ENCODE measurements around the gene PMP22.

PMP22 gene

DNA sequence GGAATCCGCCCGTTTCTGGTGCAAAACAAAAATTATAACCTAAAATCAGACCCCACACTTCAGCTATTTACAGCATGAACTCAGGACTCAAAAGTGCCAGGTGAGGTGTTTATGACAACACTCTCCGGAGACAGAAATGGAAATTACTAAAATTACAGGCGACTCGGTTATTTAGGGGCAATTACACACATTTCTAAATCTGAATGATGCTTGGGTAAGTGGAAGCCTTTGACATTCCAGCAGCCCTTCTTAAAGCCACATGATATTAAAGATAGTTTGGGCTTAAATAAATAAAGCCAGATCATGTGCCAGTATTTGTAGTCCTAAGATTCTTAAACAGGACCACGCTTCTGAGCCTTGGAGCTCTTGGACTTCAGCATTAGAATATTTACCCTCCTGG, 36.7 kb upstream of the PMP22 start:
- Histone ChIP-seq H3K27me3 (ENCODE audit: low read depth, low read length) (no peaks in the 10 kb centered on the region), H3K9me3 (ENCODE audit: insufficient read depth, low read length) (no peaks in the 10 kb centered on the region), H3K9ac (ENCODE audit: low read length) (no peak overlapping the region), H4K20me1 (ENCODE audit: insufficient read depth, low read length) (no peaks in the 10 kb centered on the region), H3K79me2 (ENCODE audit: low read length) (no peaks in the 10 kb centered on the region), H3K4me3 (ENCODE audit: low read length) (no peak overlapping the region), H2AFZ (ENCODE audit: low read depth, low read length) (no peak overlapping the region), H3K36me3 (replicated peaks; ENCODE audit: low read depth, low read length) (no peaks in the 10 kb centered on the region), H3K4me2 (ENCODE audit: low read length) (no peak overlapping the region), H3K27ac (ENCODE audit: low read length) (no peak overlapping the region), H3K4me1 (ENCODE audit: low read length) (no peaks in the 10 kb centered on the region)
- no peak for TF ChIP-seq EZH2phosphoT487 (IDR thresholded peaks at IDR 0.05; ENCODE audit: low read depth)
- TF ChIP-seq, protein P1, sequence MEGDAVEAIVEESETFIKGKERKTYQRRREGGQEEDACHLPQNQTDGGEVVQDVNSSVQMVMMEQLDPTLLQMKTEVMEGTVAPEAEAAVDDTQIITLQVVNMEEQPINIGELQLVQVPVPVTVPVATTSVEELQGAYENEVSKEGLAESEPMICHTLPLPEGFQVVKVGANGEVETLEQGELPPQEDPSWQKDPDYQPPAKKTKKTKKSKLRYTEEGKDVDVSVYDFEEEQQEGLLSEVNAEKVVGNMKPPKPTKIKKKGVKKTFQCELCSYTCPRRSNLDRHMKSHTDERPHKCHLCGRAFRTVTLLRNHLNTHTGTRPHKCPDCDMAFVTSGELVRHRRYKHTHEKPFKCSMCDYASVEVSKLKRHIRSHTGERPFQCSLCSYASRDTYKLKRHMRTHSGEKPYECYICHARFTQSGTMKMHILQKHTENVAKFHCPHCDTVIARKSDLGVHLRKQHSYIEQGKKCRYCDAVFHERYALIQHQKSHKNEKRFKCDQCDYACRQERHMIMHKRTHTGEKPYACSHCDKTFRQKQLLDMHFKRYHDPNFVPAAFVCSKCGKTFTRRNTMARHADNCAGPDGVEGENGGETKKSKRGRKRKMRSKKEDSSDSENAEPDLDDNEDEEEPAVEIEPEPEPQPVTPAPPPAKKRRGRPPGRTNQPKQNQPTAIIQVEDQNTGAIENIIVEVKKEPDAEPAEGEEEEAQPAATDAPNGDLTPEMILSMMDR (IDR thresholded peaks at IDR 0.05; ENCODE audit: low read depth, low read length) = no peak

DNA sequence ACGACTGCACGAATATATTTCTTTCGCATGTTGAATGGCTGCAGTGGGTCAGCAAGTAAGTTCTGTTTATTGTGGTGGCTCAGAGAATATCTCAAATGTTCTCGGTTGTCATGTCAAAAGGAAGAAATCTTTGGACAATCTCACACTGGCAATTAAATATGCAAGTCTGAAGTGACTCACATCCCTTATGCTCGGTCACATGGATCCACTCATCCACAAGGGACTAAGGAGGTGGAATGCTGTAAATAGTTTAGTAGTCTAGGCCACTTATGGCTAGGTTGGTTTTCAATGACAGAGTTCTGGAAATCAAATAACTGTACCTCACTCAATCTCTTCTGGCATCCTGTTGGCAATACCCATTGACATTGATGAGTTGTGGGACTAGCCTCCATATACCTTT, 33.0 kb upstream of the PMP22 start:
- no peaks in the 10 kb centered on the region for H3K9me3 ChIP-seq (ENCODE audit: insufficient read depth, low read length)
- no peaks in the 10 kb centered on the region for H4K20me1 ChIP-seq (ENCODE audit: insufficient read depth, low read length)
- H3K79me2 ChIP-seq (ENCODE audit: low read length) = no peaks in the 10 kb centered on the region
- H3K9ac ChIP-seq (ENCODE audit: low read length) = no peak overlapping the region
- TF ChIP-seq EZH2phosphoT487 (IDR thresholded peaks at IDR 0.05; ENCODE audit: low read depth) = no peak
- TF ChIP-seq, protein P1 (IDR thresholded peaks at IDR 0.05; ENCODE audit: low read depth, low read length) = no peak
- no peaks in the 10 kb centered on the region for H3K4me1 ChIP-seq (ENCODE audit: low read length)
- H3K36me3 ChIP-seq (replicated peaks; ENCODE audit: low read depth, low read length) = no peaks in the 10 kb centered on the region
- no peak overlapping the region for H3K27ac ChIP-seq (ENCODE audit: low read length)
- H3K27me3 ChIP-seq (ENCODE audit: low read depth, low read length) = no peaks in the 10 kb centered on the region
- no peak overlapping the region for H3K4me2 ChIP-seq (ENCODE audit: low read length)
- H2AFZ ChIP-seq (ENCODE audit: low read depth, low read length) = no peak overlapping the region
- no peak overlapping the region for H3K4me3 ChIP-seq (ENCODE audit: low read length)

DNA sequence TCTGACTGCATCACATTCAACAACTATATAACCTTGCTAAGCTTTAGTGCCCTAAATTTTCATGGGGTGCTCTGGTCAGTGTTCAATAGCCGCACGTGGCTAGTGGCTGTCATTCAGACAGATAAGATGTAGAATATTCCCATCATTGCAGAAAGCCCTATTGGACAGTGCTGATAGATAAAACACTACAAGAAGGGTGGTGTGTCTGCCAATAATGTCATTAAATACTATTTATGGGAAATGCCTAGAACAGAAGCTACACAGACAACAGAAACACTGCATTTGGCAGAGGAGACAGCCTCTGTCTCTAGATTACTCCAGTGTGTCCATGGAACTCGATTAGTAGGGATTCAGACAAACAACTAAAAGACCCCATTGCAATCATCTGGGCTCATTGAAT, 28.4 kb upstream of the PMP22 start:
- TF ChIP-seq, protein P1 (IDR thresholded peaks at IDR 0.05; ENCODE audit: low read depth, low read length) = no peak
- no peak for TF ChIP-seq EZH2phosphoT487 (IDR thresholded peaks at IDR 0.05; ENCODE audit: low read depth)
- Histone ChIP-seq H3K4me1 (ENCODE audit: low read length) (no peaks in the 10 kb centered on the region), H3K27me3 (ENCODE audit: low read depth, low read length) (no peaks in the 10 kb centered on the region), H3K36me3 (replicated peaks; ENCODE audit: low read depth, low read length) (no peaks in the 10 kb centered on the region), H4K20me1 (ENCODE audit: insufficient read depth, low read length) (no peaks in the 10 kb centered on the region), H3K4me2 (ENCODE audit: low read length) (no peak overlapping the region), H3K27ac (ENCODE audit: low read length) (no peak overlapping the region), H2AFZ (ENCODE audit: low read depth, low read length) (no peak overlapping the region), H3K9me3 (ENCODE audit: insufficient read depth, low read length) (no peaks in the 10 kb centered on the region), H3K79me2 (ENCODE audit: low read length) (no peaks in the 10 kb centered on the region), H3K4me3 (ENCODE audit: low read length) (no peak overlapping the region), H3K9ac (ENCODE audit: low read length) (no peak overlapping the region)

DNA sequence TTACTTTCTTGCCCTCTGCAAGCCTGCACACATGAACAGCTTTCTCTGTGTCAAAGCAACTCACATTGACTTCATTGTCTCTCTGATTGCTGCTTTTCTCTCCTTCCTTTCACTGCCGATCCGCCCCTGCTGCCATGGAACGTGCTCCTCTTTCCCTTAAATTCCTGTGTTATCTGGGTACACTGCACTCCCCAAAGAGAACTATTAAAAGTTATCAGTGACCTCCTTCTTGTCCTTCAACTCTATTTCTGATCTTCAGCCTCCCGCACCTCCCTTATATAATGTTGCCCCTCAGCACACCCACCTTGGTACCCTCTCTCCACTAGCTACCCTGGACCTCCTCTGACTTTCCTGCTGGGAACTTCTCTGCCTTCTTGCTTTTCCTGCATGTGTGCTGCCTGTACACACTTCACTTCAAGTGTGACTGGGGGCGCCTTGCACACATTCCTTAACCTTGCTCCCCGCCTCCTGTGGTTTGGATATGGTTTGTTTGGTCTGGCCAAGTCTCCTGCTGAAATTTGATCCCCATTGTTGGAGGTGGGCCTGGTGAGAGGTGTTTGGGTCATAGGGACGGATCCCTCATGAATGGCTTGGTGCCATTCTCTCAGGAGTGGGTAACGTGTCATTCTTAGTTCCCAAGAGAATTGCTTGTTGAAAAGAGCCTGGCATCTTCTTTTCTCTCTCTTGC, 26.7 kb upstream of the PMP22 start:
- Histone ChIP-seq H3K27me3 (ENCODE audit: low read depth, low read length) (no peaks in the 10 kb centered on the region), H3K4me2 (ENCODE audit: low read length) (no peak overlapping the region), H3K27ac (ENCODE audit: low read length) (no peak overlapping the region), H2AFZ (ENCODE audit: low read depth, low read length) (no peak overlapping the region), H3K4me3 (ENCODE audit: low read length) (no peak overlapping the region), H3K9me3 (ENCODE audit: insufficient read depth, low read length) (no peaks in the 10 kb centered on the region), H4K20me1 (ENCODE audit: insufficient read depth, low read length) (no peaks in the 10 kb centered on the region), H3K36me3 (replicated peaks; ENCODE audit: low read depth, low read length) (no peaks in the 10 kb centered on the region), H3K79me2 (ENCODE audit: low read length) (no peaks in the 10 kb centered on the region), H3K9ac (ENCODE audit: low read length) (no peak overlapping the region), H3K4me1 (ENCODE audit: low read length) (no peaks in the 10 kb centered on the region)
- TF ChIP-seq EZH2phosphoT487 (IDR thresholded peaks at IDR 0.05; ENCODE audit: low read depth) = no peak
- TF ChIP-seq, protein P1 (IDR thresholded peaks at IDR 0.05; ENCODE audit: low read depth, low read length) = no peak
